Hepatocyte (in vitro differentiated cells): Measurements from ENCODE around the gene PBX3. TPM values are rescaled to one million over a fixed set of nuclear protein-coding genes. Genes with fewer than 3 reads are reported as not detected.

ENCODE experiments used
- DNase-seq: peaks from one replicate; pipeline ENCODE4 v3.0.0-alpha.2; 2016; ENCODE audit warnings: low spot score
- H2AFZ ChIP-seq: fragments of 200-600 bp; sonication (generic); 2 replicates; pipeline ENCODE4 v1.6.0; 2016; ENCODE audit warnings: antibody characterized with exemption, mild to moderate bottlenecking
- H3K27ac ChIP-seq: fragments of 200-600 bp; sonication (generic); 2 replicates; pipeline ENCODE4 v1.5.1; 2016; ENCODE audit warnings: mild to moderate bottlenecking
- H3K27me3 ChIP-seq: fragments of 200-600 bp; sonication (generic); 2 replicates; pipeline ENCODE4 v1.6.1; 2016
- H3K36me3 ChIP-seq: fragments of 200-600 bp; sonication (generic); replicated peaks from 2 replicates; pipeline ENCODE4 v1.5.1; 2016; ENCODE audit warnings: low read depth; ENCODE audit not compliant: insufficient read depth
- H3K4me1 ChIP-seq: fragments of 200-600 bp; sonication (generic); 2 replicates; pipeline ENCODE4 v1.5.1; 2016; ENCODE audit warnings: mild to moderate bottlenecking, moderate library complexity; ENCODE audit not compliant: insufficient read depth
- H3K4me2 ChIP-seq: fragments of 200-600 bp; sonication (generic); 2 replicates; pipeline ENCODE4 v1.6.0; 2016
- H3K4me3 ChIP-seq: fragments of 200-600 bp; sonication (generic); 2 replicates; pipeline ENCODE4 v1.5.1; 2016; ENCODE audit warnings: mild to moderate bottlenecking
- H3K79me2 ChIP-seq: fragments of 200-600 bp; sonication (generic); 2 replicates; pipeline ENCODE4 v1.6.0; 2017; ENCODE audit warnings: mild to moderate bottlenecking
- H3K9me2 ChIP-seq: fragments of 200-600 bp; sonication (generic); replicated peaks from 2 replicates; pipeline ENCODE4 v1.6.0; 2017; ENCODE audit warnings: mild to moderate bottlenecking; ENCODE audit not compliant: insufficient read depth
- H3K9me3 ChIP-seq: fragments of 200-600 bp; sonication (generic); 2 replicates; pipeline ENCODE4 v1.5.1; 2016; ENCODE audit warnings: low read depth, mild to moderate bottlenecking
- H4K20me1 ChIP-seq: fragments of 200-600 bp; sonication (generic); 2 replicates; pipeline ENCODE4 v1.6.0; 2016; ENCODE audit warnings: mild to moderate bottlenecking; ENCODE audit not compliant: insufficient read depth, poor library complexity, severe bottlenecking
- EZH2 ChIP-seq: fragments of 200-600 bp; sonication (generic); IDR thresholded peaks from 2 replicates; pipeline ENCODE4 v1.6.1; 2016; ENCODE audit warnings: antibody characterized with exemption, mild to moderate bottlenecking, borderline replicate concordance
- EZH2phosphoT487 ChIP-seq: fragments of 200-600 bp; sonication (generic); IDR thresholded peaks from one replicate; pipeline ENCODE4 v1.6.1; 2018; ENCODE audit warnings: antibody characterized with exemption, mild to moderate bottlenecking, low read depth, moderate library complexity; ENCODE audit not compliant: unreplicated experiment, severe bottlenecking
- WGBS: methylation state at CpG from one replicate; pipeline ENCODE4 v1.1.6; 2016; ENCODE audit warnings: low lambda C conversion rate; ENCODE audit errors: missing lambda C conversion rate; 5-methylcytosine and 5-hydroxymethylcytosine counted together
- polyA plus RNA-seq: library from polyadenylated mRNA; unstranded; fragments of >200 nt; fragmentation: Nextera tagmentation; extraction: Ambion mirVana; gene quantifications from 2 replicates; pipeline ENCODE4 v1.2.1, GENCODE V29; 2016
- total RNA-seq: library from RNA; depleted of rRNA; stranded (reverse); fragments of >200 nt; gene quantifications from 2 replicates; pipeline ENCODE4 v1.2.3, GENCODE V29; 2014
- TF ChIP-seq, protein P1 (sequence below): fragments of 200-600 bp; sonication (generic); IDR thresholded peaks from 2 replicates; pipeline ENCODE4 v1.5.1; 2016; ENCODE audit warnings: antibody characterized with exemption, mild to moderate bottlenecking; ENCODE audit not compliant: poor library complexity

PBX3 gene
- total and polyA plus RNA-seq, 2 experiments from 2014 or later = 15.9 to 23.3 TPM

DNA sequence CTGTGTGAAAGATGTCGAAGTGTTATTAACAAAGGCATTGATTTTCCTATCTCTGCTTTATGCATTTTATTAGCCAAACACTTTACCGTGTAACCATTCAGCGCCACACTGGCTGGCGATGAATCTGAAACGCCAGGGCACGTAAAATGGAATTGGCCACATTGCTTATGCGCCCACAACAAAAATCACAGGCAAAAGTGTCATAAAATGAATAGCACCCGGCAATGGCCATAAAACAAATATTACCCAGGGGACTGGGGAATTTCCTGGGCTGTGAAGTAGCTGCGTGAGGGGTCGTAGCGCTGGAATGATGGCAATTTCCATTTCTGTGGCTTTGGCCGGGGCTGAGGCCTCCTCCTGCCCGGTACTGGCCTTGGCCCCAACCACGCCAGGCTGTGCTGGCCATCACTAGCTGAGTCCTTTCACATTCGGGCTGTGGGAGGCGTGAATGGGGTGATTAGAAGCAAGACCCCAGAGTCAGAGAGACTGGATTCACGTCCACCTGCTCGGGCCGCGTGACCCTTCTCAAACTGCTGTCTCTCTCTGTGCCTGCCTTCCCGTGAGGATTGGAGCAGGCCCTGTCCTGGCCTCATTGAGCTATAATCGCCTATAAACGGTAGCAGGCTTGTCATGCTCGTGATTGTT is 254.5 kb downstream of the PBX3 start:
- no peak overlapping the region for H3K4me2 ChIP-seq
- H3K27me3 ChIP-seq = no peaks in the 10 kb centered on the region
- 82% methylated on average over 24 of the region's 24 CpGs for WGBS
- no peaks in the 10 kb centered on the region for H3K9me3 ChIP-seq
- H3K27ac ChIP-seq = no peak overlapping the region
- DNase-seq = no peak
- no peak overlapping the region for H3K4me3 ChIP-seq
- TF ChIP-seq EZH2 (no peak), EZH2phosphoT487 (no peak)
- TF ChIP-seq, protein P1, sequence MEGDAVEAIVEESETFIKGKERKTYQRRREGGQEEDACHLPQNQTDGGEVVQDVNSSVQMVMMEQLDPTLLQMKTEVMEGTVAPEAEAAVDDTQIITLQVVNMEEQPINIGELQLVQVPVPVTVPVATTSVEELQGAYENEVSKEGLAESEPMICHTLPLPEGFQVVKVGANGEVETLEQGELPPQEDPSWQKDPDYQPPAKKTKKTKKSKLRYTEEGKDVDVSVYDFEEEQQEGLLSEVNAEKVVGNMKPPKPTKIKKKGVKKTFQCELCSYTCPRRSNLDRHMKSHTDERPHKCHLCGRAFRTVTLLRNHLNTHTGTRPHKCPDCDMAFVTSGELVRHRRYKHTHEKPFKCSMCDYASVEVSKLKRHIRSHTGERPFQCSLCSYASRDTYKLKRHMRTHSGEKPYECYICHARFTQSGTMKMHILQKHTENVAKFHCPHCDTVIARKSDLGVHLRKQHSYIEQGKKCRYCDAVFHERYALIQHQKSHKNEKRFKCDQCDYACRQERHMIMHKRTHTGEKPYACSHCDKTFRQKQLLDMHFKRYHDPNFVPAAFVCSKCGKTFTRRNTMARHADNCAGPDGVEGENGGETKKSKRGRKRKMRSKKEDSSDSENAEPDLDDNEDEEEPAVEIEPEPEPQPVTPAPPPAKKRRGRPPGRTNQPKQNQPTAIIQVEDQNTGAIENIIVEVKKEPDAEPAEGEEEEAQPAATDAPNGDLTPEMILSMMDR = no peak
- H4K20me1 ChIP-seq = no peaks in the 10 kb centered on the region
- H3K36me3 ChIP-seq = no peaks in the 10 kb centered on the region
- no peaks in the 10 kb centered on the region for H3K79me2 ChIP-seq
- no peaks in the 10 kb centered on the region for H3K4me1 ChIP-seq
- H3K9me2 ChIP-seq = no peaks in the 10 kb centered on the region
- no peak overlapping the region for H2AFZ ChIP-seq

GRCh38 chr9:126002476-126003350 is 255.5 kb downstream of the PBX3 start:
- Histone ChIP-seq H3K27me3 (no peaks in the 10 kb centered on the region), H2AFZ (no peak overlapping the region), H3K4me2 (no peak overlapping the region), H4K20me1 (no peaks in the 10 kb centered on the region), H3K4me3 (no peak overlapping the region), H3K79me2 (no peaks in the 10 kb centered on the region), H3K4me1 (no peaks in the 10 kb centered on the region), H3K27ac (no peak overlapping the region), H3K9me2 (no peaks in the 10 kb centered on the region), H3K9me3 (no peaks in the 10 kb centered on the region), H3K36me3 (no peaks in the 10 kb centered on the region)
- no peak for DNase-seq
- WGBS = 89% methylated on average over 21 of the region's 21 CpGs
- no peak for TF ChIP-seq EZH2
- TF ChIP-seq, protein P1 = no peak
- no peak for TF ChIP-seq EZH2phosphoT487

GRCh38 chr9:126009047-126009446 is 261.9 kb downstream of the PBX3 start:
- H4K20me1 ChIP-seq = no peaks in the 10 kb centered on the region
- H2AFZ ChIP-seq = no peak overlapping the region
- H3K4me1 ChIP-seq = no peaks in the 10 kb centered on the region
- H3K79me2 ChIP-seq = no peaks in the 10 kb centered on the region
- no peak overlapping the region for H3K4me3 ChIP-seq
- H3K27me3 ChIP-seq = no peaks in the 10 kb centered on the region
- TF ChIP-seq EZH2 (no peak), EZH2phosphoT487 (no peak)
- TF ChIP-seq, protein P1 = no peak
- no peaks in the 10 kb centered on the region for H3K36me3 ChIP-seq
- WGBS = 92% methylated on average over 2 of the region's 2 CpGs
- no peak overlapping the region for H3K4me2 ChIP-seq
- DNase-seq = no peak
- H3K9me2 ChIP-seq = no peaks in the 10 kb centered on the region
- H3K9me3 ChIP-seq = no peaks in the 10 kb centered on the region
- no peak overlapping the region for H3K27ac ChIP-seq
